ENCODE measurements around the gene ARHGAP8. TPM values are rescaled to one million over a fixed set of nuclear protein-coding genes. Genes with fewer than 3 reads are reported as not detected.
A peak's percentile ranks its signal among the peaks of the same experiment; 100 is the strongest.
"Not testable (repeated sequence)": the region's sequence is repeated elsewhere in the genome, so short reads cannot be mapped to it uniquely, and the experiment has no call there.

ARHGAP8 gene
- total RNA-seq, 1 donor from 2014 or later = 8.9 TPM

GRCh38 chr22:44837481-44837880 lies 85.1 kb downstream of the ARHGAP8 start:
- ATAC-seq = no peak

- no peak for ATAC-seq
Measured at GRCh38 chr22:44838316-44839016, 86.1 kb downstream of the ARHGAP8 start.

- no peak for ATAC-seq
Measured at GRCh38 chr22:44839061-44839460, 86.7 kb downstream of the ARHGAP8 start.

- no peak for ATAC-seq
Measured at GRCh38 chr22:44839721-44840120, 87.3 kb downstream of the ARHGAP8 start.

GRCh38 chr22:44840611-44841322 lies 88.4 kb downstream of the ARHGAP8 start:
- no peak for ATAC-seq

GRCh38 chr22:44842417-44842816 lies 90.0 kb downstream of the ARHGAP8 start:
- ATAC-seq = no peak

- ATAC-seq = no peak
Measured at GRCh38 chr22:44845191-44845590, 92.8 kb downstream of the ARHGAP8 start.

- ATAC-seq = no peak
Measured at GRCh38 chr22:44845796-44846720, 93.7 kb downstream of the ARHGAP8 start.

GRCh38 chr22:44846726-44847275 lies 94.4 kb downstream of the ARHGAP8 start:
- ATAC-seq = no peak

- no peak for ATAC-seq
Measured at GRCh38 chr22:44847380-44847779, 95.0 kb downstream of the ARHGAP8 start.

- ATAC-seq = no peak
Measured at GRCh38 chr22:44847892-44848291, 95.5 kb downstream of the ARHGAP8 start.

GRCh38 chr22:44848296-44848741 lies 95.9 kb downstream of the ARHGAP8 start:
- ATAC-seq = peak; percentile 28

GRCh38 chr22:44848791-44849420 lies 96.5 kb downstream of the ARHGAP8 start:
- ATAC-seq = no peak

GRCh38 chr22:44850946-44851345 lies 98.6 kb downstream of the ARHGAP8 start:
- no peak for ATAC-seq

- not testable (repeated sequence) for ATAC-seq
Measured at GRCh38 chr22:44854641-44855040, 102.3 kb downstream of the ARHGAP8 start.

- ATAC-seq = no peak
Measured at GRCh38 chr22:44855855-44856254, 103.5 kb downstream of the ARHGAP8 start.

- ATAC-seq = peak; percentile 39
Measured at GRCh38 chr22:44858819-44859218, 106.4 kb downstream of the ARHGAP8 start.

GRCh38 chr22:44859641-44860040 lies 107.3 kb downstream of the ARHGAP8 start:
- no peak for ATAC-seq

GRCh38 chr22:44860311-44860710 lies 107.9 kb downstream of the ARHGAP8 start:
- no peak for ATAC-seq

- ATAC-seq = no peak
Measured at GRCh38 chr22:44861245-44861644, 108.9 kb downstream of the ARHGAP8 start.

- ATAC-seq = no peak
Measured at GRCh38 chr22:44862281-44862680, 109.9 kb downstream of the ARHGAP8 start.
